ENCODE data around the gene C15orf40.
"Not testable (repeated sequence)": the region's sequence is repeated elsewhere in the genome, so short reads cannot be mapped to it uniquely, and the experiment has no call there.

Gene C15orf40

GRCh38 chr15:83015361-83015760 is 3.9 kb upstream of the C15orf40 start:
- in situ Hi-C loops (cut with MboI; ENCODE audit: low sequenced_read_pairs, unreplicated experiment), result no loop called here
- DNase-seq (ENCODE audit: low spot score), result no peak
- no peak for TF ChIP-seq CTCF (IDR thresholded peaks at IDR 0.05; ENCODE audit: borderline replicate concordance, control extremely low read depth, extremely low read depth, insufficient read depth, missing control alignments)

- DNase-seq (ENCODE audit: low spot score), result no peak
- no peak for TF ChIP-seq CTCF (IDR thresholded peaks at IDR 0.05; ENCODE audit: borderline replicate concordance, control extremely low read depth, extremely low read depth, insufficient read depth, missing control alignments)
- in situ Hi-C loops (cut with MboI; ENCODE audit: low sequenced_read_pairs, unreplicated experiment), result no loop called here
Observed at GRCh38 chr15:83014205-83014653, 2.8 kb upstream of the C15orf40 start.

GRCh38 chr15:83012636-83013035 is 1.2 kb upstream of the C15orf40 start:
- TF ChIP-seq CTCF (IDR thresholded peaks at IDR 0.05; ENCODE audit: borderline replicate concordance, control extremely low read depth, extremely low read depth, insufficient read depth, missing control alignments), result no peak
- no peak for DNase-seq (ENCODE audit: low spot score)
- in situ Hi-C loops (cut with MboI; ENCODE audit: low sequenced_read_pairs, unreplicated experiment), result no loop called here

GRCh38 chr15:83012076-83012426 is 612 bp upstream of the C15orf40 start:
- DNase-seq (ENCODE audit: low spot score), result no peak
- in situ Hi-C loops (cut with MboI; ENCODE audit: low sequenced_read_pairs, unreplicated experiment), result no loop called here
- TF ChIP-seq CTCF (IDR thresholded peaks at IDR 0.05; ENCODE audit: borderline replicate concordance, control extremely low read depth, extremely low read depth, insufficient read depth, missing control alignments), result no peak

GRCh38 chr15:83010709-83011270 is 649 bp downstream of the C15orf40 start:
- TF ChIP-seq CTCF (IDR thresholded peaks at IDR 0.05; ENCODE audit: borderline replicate concordance, control extremely low read depth, extremely low read depth, insufficient read depth, missing control alignments), result peak; percentile 90
- in situ Hi-C loops (cut with MboI; ENCODE audit: low sequenced_read_pairs, unreplicated experiment), result no loop called here

GRCh38 chr15:83000672-83001031 is 10.8 kb downstream of the C15orf40 start:
- DNase-seq (ENCODE audit: low spot score), result not testable (repeated sequence)
- in situ Hi-C loops (cut with MboI; ENCODE audit: low sequenced_read_pairs, unreplicated experiment), result loop anchor here (10.0 kb wide), 1 partner anchor 466 kb away; no protein-coding TSS in a partner anchor

More at GRCh38 chr15:83010709-83011270, 649 bp downstream of the C15orf40 start:
- peak; percentile 84 for DNase-seq (ENCODE audit: low spot score)

GRCh38 chr15:82999905-83000671 is 11.4 kb downstream of the C15orf40 start:
- no peak for TF ChIP-seq CTCF (IDR thresholded peaks at IDR 0.05; ENCODE audit: borderline replicate concordance, control extremely low read depth, extremely low read depth, insufficient read depth, missing control alignments)
- peak; percentile 72 for DNase-seq (ENCODE audit: low spot score)
- in situ Hi-C loops (cut with MboI; ENCODE audit: low sequenced_read_pairs, unreplicated experiment), result loop anchor here (10.0 kb wide), 1 partner anchor 465 kb away; no protein-coding TSS in a partner anchor

Measured in GM13976 (cell line).